Dermis microvascular lymphatic vessel endothelial cell (primary cell): ENCODE results near the gene CLASP1. TPM values are rescaled to one million over a fixed set of nuclear protein-coding genes. Genes with fewer than 3 reads are reported as not detected.
A peak's percentile ranks its signal among the peaks of the same experiment; 100 is the strongest.

Source experiments
- DNase-seq, 2 donors: peaks; one replicate each; pipeline versions ENCODE4 v3.0.0 to v3.0.0-alpha.2; 2010; ENCODE audit warnings: low read depth in 2 of 2
- total RNA-seq: library from RNA; depleted of rRNA; stranded (reverse); fragments of >200 nt; gene quantifications from 2 replicates; pipeline ENCODE4 v1.2.1, GENCODE V29; 2014

The CLASP1 gene
- total RNA-seq, 1 donor from 2014 or later = 28.4 TPM

DNA sequence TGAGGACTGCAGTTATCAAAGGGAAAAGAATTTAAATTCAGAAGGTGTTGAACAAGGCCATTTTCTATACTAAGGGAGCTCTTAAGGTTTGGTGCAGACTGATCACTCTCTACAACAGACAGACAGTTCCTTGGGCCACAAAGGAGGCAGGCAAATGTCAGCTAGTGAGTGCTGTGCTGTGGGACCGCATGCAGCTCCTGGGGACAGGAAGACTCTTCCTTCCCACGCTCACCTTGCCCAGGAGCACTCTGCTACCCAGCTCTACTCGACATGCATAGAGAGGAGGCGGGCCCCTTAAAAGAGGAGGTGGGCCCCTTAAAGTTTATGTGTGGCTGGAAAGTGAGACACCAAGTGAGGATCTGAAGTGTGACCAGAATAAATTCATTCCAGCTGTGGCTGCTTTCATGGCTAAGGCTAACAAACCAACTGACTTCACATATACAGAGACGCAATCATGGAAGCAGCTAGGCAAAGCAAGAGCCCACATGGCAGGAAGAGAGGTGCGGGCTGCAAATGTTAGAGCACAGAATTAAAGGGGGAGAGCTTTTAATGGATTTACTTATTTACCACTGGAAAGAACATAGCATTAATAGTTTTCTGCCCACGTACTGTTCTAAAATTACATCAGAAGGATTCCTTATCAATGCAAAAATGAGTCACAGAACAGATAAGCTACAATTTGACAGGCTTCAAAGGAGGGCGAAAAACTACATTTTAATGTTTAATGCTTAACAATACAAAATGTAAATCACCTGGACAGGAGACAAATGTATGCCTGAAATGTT lies 220.0 kb downstream of the CLASP1 start:
- no peak for DNase-seq

DNA sequence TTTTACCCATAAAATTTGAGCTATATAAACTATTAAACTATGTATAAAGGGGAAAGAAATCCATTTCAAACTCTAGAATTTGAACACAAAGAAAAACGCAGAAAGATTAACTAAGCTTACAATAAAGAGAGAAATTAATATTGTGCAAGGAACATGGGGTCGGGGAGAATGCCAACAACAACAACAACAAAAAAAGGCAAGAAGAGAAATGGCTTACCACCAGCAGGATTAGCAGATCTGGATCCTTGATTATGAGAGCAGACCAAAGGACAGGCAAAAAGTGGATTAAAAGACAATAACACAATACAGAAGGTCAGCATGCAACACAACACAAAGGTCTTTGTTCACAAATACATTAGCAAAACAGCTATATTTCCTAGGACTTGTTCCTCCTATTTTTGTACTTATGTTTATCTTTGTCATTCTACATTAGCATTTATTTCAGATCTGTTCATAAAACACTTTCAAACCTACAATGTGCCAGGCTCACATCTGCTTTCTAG lies 222.0 kb downstream of the CLASP1 start:
- DNase-seq = no peak

DNA sequence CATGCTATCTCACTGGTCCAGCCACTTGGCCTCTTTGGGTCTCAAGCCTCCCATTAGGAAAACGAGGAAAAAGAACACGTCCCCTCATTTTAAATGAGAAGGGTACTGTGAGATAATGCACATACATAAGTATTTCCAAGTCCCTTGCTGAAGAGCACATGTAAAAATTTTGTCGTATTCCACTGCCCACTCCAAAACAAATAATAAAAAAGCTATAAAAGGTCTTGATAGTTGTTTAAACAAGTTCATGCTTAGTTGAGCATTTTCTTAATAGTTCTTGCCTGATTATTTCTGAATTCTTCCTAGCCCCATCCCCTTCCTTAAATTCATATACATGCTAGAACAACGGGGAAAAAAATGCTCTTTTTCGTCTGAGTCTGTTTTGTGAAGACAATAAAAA lies 228.8 kb downstream of the CLASP1 start:
- no peak for DNase-seq

DNA sequence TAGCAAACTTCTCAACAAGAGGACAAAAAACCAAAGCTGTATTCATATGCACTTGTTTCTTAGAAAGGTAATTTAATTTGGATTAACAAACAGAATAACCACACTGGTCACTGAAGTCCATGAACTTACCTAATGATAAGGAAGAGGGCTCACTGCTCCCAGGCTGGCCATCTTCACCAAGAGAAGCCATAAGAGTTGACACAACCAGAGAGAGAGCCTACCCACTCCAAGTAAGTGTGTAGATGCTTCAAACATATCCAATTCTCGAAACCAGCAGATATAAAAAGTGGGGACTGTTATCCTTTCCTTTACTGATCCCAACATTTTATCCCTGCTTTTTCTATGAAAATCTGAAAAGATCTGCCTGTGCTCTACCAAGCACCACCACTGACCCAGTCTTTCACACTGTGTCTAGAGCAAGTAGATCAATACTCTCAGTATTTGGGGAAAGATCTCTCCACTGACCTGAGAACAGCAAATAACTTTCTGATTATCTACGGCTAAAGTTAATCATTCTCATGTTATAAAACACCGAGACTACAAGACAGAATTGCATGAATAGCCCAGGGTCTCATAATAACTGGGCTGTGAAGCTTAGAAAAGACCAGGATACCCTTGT lies 230.1 kb downstream of the CLASP1 start:
- DNase-seq = no peak

DNA sequence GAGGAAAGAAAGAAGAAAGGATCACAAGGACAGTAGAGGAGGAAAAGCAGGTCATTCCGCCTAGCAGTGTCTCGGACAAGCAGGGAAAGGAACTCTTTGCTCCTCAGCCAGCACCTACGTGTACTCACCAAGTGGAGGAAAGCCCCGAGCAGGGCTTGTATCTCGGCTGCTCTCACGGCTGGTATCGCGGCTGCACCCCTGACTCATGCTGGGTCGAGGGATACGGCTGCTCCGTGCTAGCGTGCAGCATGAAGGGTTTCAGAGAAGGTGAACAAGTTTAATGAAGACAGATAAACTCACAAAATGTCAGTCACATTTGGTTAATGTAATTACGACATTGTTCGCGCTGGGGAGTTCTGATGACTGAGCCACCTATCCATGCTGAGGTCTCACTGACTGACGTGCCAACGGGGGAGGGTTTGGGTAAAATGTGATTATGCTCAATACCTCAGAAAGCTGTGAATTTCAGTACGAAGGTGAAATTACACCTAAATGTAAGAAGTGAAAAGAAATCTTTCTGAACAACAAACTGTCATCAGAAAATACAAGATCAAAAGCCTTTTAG lies 230.7 kb downstream of the CLASP1 start:
- DNase-seq = no peak

DNA sequence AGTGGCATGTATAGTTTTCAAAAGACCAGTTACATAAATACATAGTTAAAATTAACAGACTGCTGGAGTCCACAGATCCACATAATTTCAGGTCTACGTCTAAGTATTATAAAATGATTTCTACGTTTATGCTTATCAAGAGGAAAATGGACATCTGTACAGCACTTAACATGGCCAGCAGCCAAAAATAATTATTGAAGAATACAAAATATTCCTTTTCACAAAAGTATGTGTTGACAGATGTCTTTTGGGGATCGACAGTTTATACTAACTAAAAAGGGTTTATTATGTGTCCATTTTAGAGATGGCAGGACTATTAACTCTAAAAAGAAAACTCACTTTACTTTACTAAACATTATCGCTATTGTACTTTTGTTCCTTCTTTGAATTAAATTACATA lies 231.4 kb downstream of the CLASP1 start:
- peak; percentile 10 to 53 for DNase-seq

DNA sequence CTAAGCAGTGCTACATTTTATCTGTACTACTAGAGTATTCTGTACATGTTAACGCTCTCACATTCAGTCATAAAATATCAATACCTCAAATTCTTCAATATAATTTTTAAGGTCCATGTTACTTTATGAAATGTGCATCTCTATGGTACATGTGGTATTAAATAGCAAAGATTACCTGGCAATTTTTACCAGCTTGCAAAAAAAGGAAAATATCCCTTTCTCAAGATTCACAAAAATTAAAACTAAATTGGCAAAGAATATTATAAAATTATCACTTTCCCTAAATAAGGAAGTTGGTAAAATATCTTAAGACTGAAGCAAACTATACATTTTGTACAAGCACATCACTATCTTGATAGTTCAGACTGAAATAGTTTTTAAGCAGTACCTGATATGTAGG lies 233.5 kb downstream of the CLASP1 start:
- DNase-seq = no peak

DNA sequence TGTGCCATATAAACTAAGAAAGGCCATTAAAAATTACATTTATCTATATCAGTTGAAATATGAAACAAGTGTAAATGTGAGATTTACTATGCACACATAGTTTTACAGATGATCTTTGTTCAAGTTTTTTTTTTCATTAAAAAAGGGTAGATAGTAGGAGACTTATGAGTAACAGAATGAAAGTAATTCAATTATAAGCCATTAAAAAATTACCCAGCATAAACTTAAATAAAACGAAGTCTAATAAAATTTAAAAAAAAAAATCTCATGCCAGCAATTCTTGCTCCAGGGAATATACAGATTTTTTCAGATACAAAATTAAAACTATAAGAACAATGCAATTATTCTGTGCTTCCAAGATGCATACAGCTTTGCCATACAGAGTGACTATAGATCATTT lies 236.9 kb downstream of the CLASP1 start:
- DNase-seq = no peak

DNA sequence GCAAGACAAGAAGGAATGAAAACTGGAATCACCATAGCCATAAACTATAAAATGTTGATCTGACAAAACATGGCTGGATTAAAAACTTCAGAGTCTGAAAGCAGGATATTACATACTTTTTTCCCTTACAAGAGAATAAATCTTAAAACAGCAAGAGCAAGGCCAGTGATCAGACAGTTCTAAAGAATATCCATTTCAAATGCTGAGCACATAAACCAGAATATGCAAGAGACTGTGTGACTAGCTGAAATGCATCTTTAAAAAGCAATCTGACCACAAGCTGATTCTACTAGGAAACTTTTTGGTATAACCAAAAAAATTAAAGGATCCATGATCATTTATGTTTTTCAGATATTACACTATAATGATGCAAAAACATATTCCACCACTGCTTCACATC lies 239.3 kb downstream of the CLASP1 start:
- no peak for DNase-seq

DNA sequence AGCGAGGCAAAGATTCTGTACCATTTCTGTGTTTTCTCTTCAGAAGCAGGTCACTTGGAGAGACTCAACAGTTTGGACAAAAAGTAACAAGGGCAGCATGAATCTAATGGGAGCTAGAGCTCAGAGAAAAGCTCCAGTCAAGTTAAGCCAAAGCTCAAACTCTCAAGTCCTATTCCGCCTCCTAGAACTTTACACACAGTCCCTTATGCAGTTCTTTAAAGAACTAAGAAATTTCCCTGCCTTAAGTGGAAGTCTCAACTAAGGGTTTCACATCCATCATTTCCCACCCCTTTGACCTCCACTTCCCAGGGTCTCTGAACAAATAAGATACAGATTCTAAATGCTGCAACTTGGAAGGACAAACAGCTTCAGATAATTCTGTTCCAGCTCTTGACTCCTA lies 239.9 kb downstream of the CLASP1 start:
- DNase-seq = peak in 1 of 2 donors; percentile 17

DNA sequence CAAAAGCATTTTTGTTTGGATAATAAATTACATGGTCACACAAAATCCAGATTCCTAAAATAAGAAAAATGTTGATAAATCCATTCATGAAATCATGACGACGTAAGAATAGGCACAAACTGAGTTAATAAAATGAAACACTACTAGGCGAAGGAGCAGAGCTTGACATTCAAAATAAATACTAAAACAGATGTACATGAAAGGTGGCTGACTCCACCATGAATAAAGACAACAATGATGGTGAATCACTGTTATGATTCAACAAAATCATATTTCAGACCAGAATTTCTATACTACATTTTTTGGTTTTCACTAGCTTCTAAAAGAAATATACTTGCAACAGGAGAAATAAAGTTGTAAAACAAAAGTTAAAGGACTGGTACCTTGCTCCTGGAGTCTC lies 240.6 kb downstream of the CLASP1 start:
- no peak for DNase-seq

DNA sequence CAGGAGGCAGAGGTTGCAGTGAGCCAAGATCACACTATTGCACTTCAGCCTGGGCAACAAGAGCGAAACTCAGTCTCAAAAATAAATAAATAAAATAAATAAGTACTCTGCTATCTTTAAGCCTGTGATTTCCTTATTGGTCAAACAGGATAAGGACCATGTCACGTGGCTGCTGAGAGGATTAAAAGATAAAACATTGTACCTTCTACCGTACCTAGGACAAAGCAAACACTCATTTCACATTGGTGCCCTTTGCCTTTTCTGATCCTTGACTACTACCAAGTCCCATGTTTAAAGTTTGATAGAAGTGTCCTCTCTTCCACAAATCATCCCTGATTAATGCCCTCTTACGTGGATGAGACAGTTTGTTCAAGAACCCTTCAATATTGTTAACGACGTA lies 244.0 kb downstream of the CLASP1 start:
- DNase-seq = no peak

DNA sequence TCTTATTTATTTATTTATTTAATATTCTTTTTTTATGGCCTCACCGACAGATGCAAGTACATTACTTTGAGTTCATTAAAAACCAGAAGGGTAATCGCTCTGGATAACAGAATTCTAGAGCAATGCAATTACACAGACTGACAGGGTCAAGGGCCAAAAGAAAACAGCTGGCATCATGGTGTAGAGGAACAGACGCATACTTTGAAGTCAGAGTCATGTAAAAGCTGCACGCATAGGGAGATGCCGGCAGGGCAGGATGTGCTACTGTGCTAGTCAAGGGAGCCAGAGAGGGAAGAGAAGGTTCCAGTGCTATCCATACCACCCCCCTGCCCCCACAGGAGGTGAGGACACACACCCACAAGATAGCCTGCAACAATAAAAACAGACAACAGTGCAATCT lies 249.1 kb downstream of the CLASP1 start:
- no peak for DNase-seq

DNA sequence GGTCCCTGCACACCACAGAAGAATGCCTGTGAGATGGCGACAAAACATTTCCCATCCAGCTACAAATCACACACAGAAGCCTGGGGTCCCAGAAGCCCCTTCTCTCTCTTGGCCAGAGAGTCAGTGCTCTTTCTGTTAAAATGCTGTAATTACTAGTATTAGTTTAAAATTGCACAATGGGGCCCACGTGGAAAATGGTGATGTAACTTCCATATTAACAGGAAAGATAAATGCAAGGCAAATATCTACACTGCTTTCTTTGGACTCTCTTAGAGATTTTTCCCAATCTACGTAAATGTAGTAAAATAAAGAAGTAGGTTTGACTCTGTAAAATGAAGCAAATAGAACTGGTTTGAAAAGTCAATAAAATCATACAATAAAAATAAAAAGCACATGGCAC lies 250.4 kb downstream of the CLASP1 start:
- peak in 1 of 2 donors; percentile 25 for DNase-seq

DNA sequence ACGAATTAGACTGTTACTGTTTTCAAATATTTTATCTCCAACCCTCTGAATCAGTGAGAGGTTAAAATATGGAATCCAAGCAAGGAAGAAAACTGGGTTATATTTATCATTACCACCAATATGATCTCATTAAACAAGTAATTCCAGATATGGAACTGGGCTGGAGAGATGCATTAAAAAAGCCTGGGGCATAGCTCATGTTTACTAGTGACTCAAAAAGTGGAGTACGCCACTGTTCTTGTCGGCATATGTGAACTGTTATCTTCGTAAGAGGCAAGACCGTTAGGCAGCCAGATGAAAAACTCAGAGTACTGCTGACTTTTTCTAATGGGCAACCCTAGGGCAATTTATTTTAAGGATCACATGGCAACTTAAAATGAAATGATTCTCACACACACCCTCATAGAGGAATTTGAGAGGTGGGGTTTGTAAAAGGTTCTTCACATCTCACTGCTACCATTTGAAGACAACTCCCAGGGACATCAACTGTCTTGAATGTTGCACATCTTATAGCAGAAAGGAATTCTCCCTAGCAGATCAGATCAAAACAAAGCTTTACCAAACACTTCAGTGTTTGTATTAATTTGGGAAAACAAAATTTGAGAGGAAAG lies 259.1 kb downstream of the CLASP1 start:
- DNase-seq = no peak

DNA sequence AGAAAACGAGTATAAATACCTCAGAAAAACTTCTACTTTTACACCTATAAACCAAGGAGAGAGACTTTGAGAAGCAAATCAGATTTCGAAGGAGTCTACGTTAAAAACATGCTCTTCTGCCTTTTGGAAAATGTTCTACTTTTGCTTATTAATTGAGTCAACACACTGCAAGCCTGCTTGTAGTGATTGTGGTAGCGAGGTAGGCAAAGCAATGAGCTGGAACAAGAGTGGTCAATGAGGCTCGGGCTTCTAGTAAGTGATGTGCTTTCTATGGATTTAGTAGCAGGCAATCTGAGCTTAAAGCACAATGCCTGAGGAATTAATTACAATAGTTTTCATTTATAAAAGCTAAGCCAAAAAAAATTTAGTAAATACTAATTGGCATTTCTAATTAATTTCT lies 260.9 kb downstream of the CLASP1 start:
- DNase-seq = no peak

DNA sequence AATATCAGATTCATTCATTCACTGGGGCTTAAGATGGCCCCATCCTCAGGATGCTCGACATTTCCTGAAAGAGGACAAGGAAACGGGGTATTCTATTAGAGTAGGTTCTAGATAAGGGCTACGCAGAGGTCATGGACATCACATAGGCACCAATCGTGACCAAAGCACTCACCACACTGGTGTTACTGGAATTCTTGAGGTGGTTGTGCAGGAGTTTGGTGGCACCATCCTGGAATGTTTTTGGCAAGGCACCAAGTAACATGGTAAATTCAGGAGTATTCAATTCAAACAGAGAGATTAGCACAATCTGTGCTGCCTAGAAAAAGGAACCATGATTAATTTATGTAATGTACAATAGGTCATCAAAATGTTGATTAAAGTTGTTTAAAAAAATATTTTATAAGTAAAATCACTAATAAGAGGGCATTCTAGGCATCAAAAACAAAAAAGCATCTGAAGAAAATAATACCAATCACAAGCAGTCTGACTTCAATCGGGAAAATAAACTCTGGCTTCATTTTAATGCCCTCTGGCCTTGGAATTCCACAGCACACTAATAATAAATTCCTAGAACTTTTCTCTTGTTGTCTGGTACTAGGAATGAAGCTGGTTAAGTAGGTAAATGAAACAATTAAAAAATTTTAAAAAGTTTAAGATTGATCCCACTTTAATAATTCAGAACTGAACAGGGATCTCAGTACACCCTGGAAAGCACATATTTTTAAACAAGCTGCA lies 261.5 kb downstream of the CLASP1 start:
- DNase-seq = no peak

DNA sequence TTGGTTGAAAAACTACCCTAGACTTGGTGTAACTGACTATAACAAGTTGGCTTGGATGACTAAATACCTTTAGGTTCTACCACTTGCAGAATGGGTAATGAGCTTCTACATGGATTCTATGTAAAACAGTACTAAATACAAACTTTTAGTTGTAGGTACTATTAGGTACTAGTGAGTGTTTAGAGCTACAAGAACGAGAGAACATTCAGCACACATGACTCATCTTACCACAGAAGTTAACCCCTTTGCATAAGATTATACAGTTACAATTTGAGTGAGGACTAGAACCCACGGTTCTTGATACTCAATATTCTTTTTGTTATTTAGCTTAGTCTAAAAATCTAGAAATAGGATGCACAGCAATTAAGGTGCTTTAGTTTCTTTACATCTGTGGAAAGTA lies 262.6 kb downstream of the CLASP1 start:
- no peak for DNase-seq

DNA sequence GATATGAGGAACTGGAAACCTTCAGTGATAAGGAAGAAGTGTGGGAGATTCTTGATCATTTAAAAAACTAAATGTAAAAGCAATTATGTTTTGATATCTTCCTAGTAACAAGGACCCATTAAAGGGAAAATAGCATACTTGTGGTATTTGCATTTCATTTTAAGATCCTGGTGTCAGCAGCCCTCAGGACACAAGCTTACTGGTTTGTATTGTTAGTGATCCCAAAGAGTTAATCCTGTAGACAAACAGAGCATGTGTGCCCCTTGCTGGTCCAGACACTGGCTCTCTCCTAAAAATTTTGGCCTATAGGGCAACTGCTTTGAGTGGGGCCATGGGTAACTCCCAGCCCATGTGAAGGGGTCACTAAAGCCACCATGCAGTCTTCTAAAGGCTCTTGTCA lies 263.2 kb downstream of the CLASP1 start:
- no peak for DNase-seq

DNA sequence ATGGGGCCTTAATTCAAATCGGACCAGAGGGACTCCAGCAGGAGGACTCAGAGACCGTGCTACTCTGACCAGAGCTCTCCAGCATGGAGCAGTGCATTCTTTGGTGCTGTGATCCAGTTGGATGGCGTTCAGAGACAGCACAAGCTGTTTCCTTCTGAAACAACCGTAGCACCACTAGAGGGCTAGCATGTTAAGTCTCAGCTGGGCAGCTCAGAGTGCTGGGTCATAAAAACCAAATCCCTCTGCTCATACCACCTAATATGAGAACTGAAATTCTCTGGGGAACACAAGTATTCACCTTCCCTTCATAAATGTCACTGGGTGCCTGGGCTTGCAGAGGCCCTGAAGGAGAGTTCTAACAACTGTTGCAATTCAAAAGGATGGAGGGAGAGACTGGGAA lies 266.5 kb downstream of the CLASP1 start:
- DNase-seq = no peak

DNA sequence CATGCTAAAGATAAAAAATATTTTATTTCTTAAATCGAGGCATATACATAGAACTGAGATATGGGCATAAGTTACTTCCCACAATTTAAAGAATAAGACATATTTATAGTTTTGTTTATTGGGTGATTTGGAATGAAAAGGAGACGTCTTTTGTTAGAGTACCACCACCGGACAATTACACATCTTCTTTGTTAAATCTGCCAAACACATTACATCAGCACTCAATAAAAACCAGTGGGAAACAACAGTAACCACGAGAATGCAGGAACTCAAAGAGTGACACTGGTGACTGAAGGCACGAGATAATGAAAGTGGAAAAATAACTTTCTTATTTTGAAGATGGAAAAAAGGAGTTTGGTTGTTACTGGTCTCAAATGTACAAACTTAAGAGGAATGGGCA lies 271.6 kb downstream of the CLASP1 start:
- DNase-seq = peak in 1 of 2 donors; percentile 35
